H1 (cell line): Measurements from ENCODE around the gene SESN1. TPM values are rescaled to one million over a fixed set of nuclear protein-coding genes. Genes with fewer than 3 reads are reported as not detected.

Experiments used
- CTBP2 ChIP-seq: IDR thresholded peaks from 2 replicates; pipeline ENCODE4 v1.7.0; 2011; ENCODE audit warnings: borderline replicate concordance, mild to moderate bottlenecking, moderate library complexity, mixed read lengths, low read length; ENCODE audit not compliant: insufficient read depth, insufficient read length
- polyA plus RNA-seq, 7 experiments: library from polyadenylated mRNA; depleted of rRNA in 3 of 7; stranded (reverse) in 5 of 7; unstranded in 2 of 7; fragments of >200 nt in 5 of 7; fragments of 200-250 nt in 2 of 7; gene quantifications; 1 replicate in 5 of 7; 2 replicates in 1 of 7; 4 replicates in 1 of 7; pipeline versions ENCODE4 v1.2.1 to v1.2.3, GENCODE V29; 2011 to 2013; ENCODE audit warnings: missing spikeins in 2 of 7, mixed read lengths in 2 of 7
- total RNA-seq: library from RNA; stranded (reverse); fragmentation: NEBNext Ultra II Directional; extraction: Animal tissue kit (Norgen Biotek cat#: 25700); gene quantifications from 2 replicates; pipeline ENCODE4 v1.2.1, GENCODE V29; 2021

Gene SESN1
- total and polyA plus RNA-seq, 2 of the 8 experiments (the other 6 are each of a cell fraction or from before 2014, with no cell fraction given): 12.8 to 15.6 TPM

- no peak for TF ChIP-seq CTBP2
Observed at GRCh38 chr6:109052852-109053251, 41.8 kb downstream of the SESN1 start (continued).
